Astrocyte (in vitro differentiated cells and primary cell): ENCODE results near the gene ABTB2. TPM values are rescaled to one million over a fixed set of nuclear protein-coding genes. Genes with fewer than 3 reads are reported as not detected.

ENCODE experiments used
- DNase-seq: peaks from one replicate; pipeline ENCODE4 v3.0.0-alpha.2; 2010; ENCODE audit warnings: low read depth
- FAIRE-seq: peaks from 2 replicates; lab custom pipeline; 2011; peaks lifted over from hg19 to GRCh38; lab: Jason Lieb, UNC
- H2AFZ ChIP-seq: 2 replicates; pipeline ENCODE4 v1.6.0; 2012; ENCODE audit warnings: low read depth, low read length, inconsistent platforms
- H3K27ac ChIP-seq: 2 replicates; pipeline ENCODE4 v1.5.1; 2011; ENCODE audit warnings: low read depth, low read length, inconsistent platforms
- H3K27me3 ChIP-seq: 2 replicates; pipeline ENCODE4 v1.6.0; 2011; ENCODE audit warnings: low read length, inconsistent platforms; ENCODE audit not compliant: insufficient read depth
- H3K36me3 ChIP-seq: 2 replicates; pipeline ENCODE4 v1.5.1; 2011; ENCODE audit warnings: low read length, inconsistent platforms; ENCODE audit not compliant: insufficient read depth
- H3K4me1 ChIP-seq: 2 replicates; pipeline ENCODE4 v1.5.1; 2011; ENCODE audit warnings: low read length, inconsistent platforms; ENCODE audit not compliant: insufficient read depth
- H3K4me2 ChIP-seq: 2 replicates; pipeline ENCODE4 v1.6.0; 2012; ENCODE audit warnings: low read length, inconsistent platforms
- H3K4me3 ChIP-seq: 2 replicates; pipeline ENCODE4 v1.5.1; 2011; ENCODE audit warnings: low read depth, mild to moderate bottlenecking, low read length, inconsistent platforms; ENCODE audit not compliant: insufficient read depth
- H3K79me2 ChIP-seq: 2 replicates; pipeline ENCODE4 v1.6.0; 2012; ENCODE audit warnings: mild to moderate bottlenecking, low read length, inconsistent platforms; ENCODE audit not compliant: insufficient read depth
- H3K9ac ChIP-seq: 2 replicates; pipeline ENCODE4 v1.6.0; 2012; ENCODE audit warnings: mild to moderate bottlenecking, low read length, inconsistent platforms
- H3K9me3 ChIP-seq: 2 replicates; pipeline ENCODE4 v1.5.1; 2012; ENCODE audit warnings: low read depth, mild to moderate bottlenecking, low read length, inconsistent platforms; ENCODE audit not compliant: insufficient read depth
- H4K20me1 ChIP-seq: 2 replicates; pipeline ENCODE4 v1.6.0; 2012; ENCODE audit warnings: low read length, inconsistent platforms; ENCODE audit not compliant: insufficient read depth
- H3K27ac Mint-ChIP-seq: one replicate; pipeline ENCODE4 v1.8.0; 2021; ENCODE audit warnings: mild to moderate bottlenecking, mixed read lengths; ENCODE audit not compliant: unreplicated experiment
- H3K27me3 Mint-ChIP-seq: one replicate; pipeline ENCODE4 v1.8.0; 2021; ENCODE audit warnings: low read depth, mixed read lengths; ENCODE audit not compliant: unreplicated experiment
- H3K36me3 Mint-ChIP-seq: one replicate; pipeline ENCODE4 v1.8.0; 2021; ENCODE audit warnings: low read depth, mixed read lengths; ENCODE audit not compliant: unreplicated experiment
- H3K4me1 Mint-ChIP-seq: one replicate; pipeline ENCODE4 v1.8.0; 2021; ENCODE audit warnings: low read depth, mixed read lengths; ENCODE audit not compliant: unreplicated experiment
- H3K4me3 Mint-ChIP-seq: one replicate; pipeline ENCODE4 v1.8.0; 2021; ENCODE audit warnings: mild to moderate bottlenecking, moderate library complexity, mixed read lengths; ENCODE audit not compliant: unreplicated experiment
- H3K9me3 Mint-ChIP-seq: one replicate; pipeline ENCODE4 v1.8.0; 2021; ENCODE audit warnings: mild to moderate bottlenecking, mixed read lengths; ENCODE audit not compliant: unreplicated experiment
- CTCF ChIP-seq: IDR thresholded peaks from 2 replicates; pipeline ENCODE4 v1.5.1; 2011; ENCODE audit warnings: low read depth, mild to moderate bottlenecking, inconsistent platforms, low read length, moderate library complexity; ENCODE audit not compliant: insufficient read depth
- EZH2 ChIP-seq: IDR thresholded peaks from 2 replicates; pipeline ENCODE4 v1.6.1; 2012; ENCODE audit warnings: mild to moderate bottlenecking, low read length, inconsistent platforms; ENCODE audit not compliant: insufficient read depth
- total RNA-seq: library from RNA; stranded (reverse); gene quantifications from 2 replicates; pipeline ENCODE4 v1.2.1, GENCODE V29; 2021

The ABTB2 gene
- total RNA-seq, 1 donor from 2014 or later: 14.1 TPM

DNA sequence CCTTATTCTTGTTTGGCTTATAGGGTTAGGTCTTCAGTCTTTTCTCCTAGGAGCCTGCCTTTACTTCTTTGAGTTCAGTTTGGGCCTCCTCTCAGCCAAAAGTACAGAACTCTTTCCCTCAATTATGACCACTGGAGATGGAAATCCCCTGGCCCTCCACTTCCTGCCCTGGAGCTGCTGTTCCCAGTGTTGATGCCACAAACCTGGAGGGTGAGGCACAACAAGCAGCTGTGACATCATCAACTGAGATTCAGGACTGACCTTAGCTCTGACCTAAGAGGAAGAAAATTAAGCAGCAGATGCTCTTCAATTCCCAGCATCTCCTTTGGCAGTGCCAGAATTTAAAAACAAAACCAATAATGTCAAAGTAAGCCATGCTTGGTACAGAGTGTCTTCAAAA, 3.0 kb downstream of the ABTB2 start:
- H3K36me3 Mint-ChIP-seq: peaks cover 2% of the 10 kb centered on the region
- no peak overlapping the region for H2AFZ ChIP-seq
- DNase-seq (peak; percentile 33), FAIRE-seq (no peak)
- H3K27ac Mint-ChIP-seq: peak overlapping the region; percentile 67
- H3K4me1 Mint-ChIP-seq: peaks cover 20% of the 10 kb centered on the region
- peak overlapping the region; percentile 96 for H3K4me2 ChIP-seq
- peaks cover under 1% of the 10 kb centered on the region for H3K27me3 ChIP-seq
- no peaks in the 10 kb centered on the region for H3K27me3 Mint-ChIP-seq
- TF ChIP-seq CTCF (no peak), EZH2 (no peak)
- peaks cover 31% of the 10 kb centered on the region for H3K4me1 ChIP-seq
- no peak overlapping the region for H3K27ac ChIP-seq
- peak overlapping the region; percentile 83 for H3K4me3 Mint-ChIP-seq
- no peaks in the 10 kb centered on the region for H3K36me3 ChIP-seq
- no peak overlapping the region for H3K9ac ChIP-seq
- peaks cover 72% of the 10 kb centered on the region for H3K79me2 ChIP-seq
- peaks cover 63% of the 10 kb centered on the region for H4K20me1 ChIP-seq
- H3K9me3 ChIP-seq: no peaks in the 10 kb centered on the region
- no peaks in the 10 kb centered on the region for H3K9me3 Mint-ChIP-seq
- H3K4me3 ChIP-seq: no peak overlapping the region

GRCh38 chr11:34353881-34354280, 3.9 kb downstream of the ABTB2 start:
- H3K27me3 Mint-ChIP-seq: no peaks in the 10 kb centered on the region
- H3K4me2 ChIP-seq: no peak overlapping the region
- H3K36me3 Mint-ChIP-seq: peaks cover 3% of the 10 kb centered on the region
- H3K4me3 ChIP-seq: no peak overlapping the region
- H3K4me1 Mint-ChIP-seq: peaks cover 24% of the 10 kb centered on the region
- no peaks in the 10 kb centered on the region for H3K36me3 ChIP-seq
- FAIRE-seq (no peak), DNase-seq (no peak)
- H3K9me3 ChIP-seq: no peaks in the 10 kb centered on the region
- H3K27me3 ChIP-seq: no peaks in the 10 kb centered on the region
- no peak overlapping the region for H3K9ac ChIP-seq
- TF ChIP-seq CTCF (no peak), EZH2 (no peak)
- no peak overlapping the region for H2AFZ ChIP-seq
- no peaks in the 10 kb centered on the region for H3K9me3 Mint-ChIP-seq
- peaks cover 71% of the 10 kb centered on the region for H4K20me1 ChIP-seq
- H3K27ac Mint-ChIP-seq: no peak overlapping the region
- no peak overlapping the region for H3K27ac ChIP-seq
- H3K4me1 ChIP-seq: peaks cover 33% of the 10 kb centered on the region
- peaks cover 81% of the 10 kb centered on the region for H3K79me2 ChIP-seq
- H3K4me3 Mint-ChIP-seq: no peak overlapping the region

GRCh38 chr11:34351687-34352469, 5.9 kb downstream of the ABTB2 start:
- Histone ChIP-seq H4K20me1 (peaks cover 80% of the 10 kb centered on the region), H3K4me2 (no peak overlapping the region), H3K9ac (no peak overlapping the region), H3K4me3 (no peak overlapping the region), H3K27ac (no peak overlapping the region), H3K9me3 (no peaks in the 10 kb centered on the region), H2AFZ (no peak overlapping the region), H3K27me3 (no peaks in the 10 kb centered on the region), H3K36me3 (no peaks in the 10 kb centered on the region), H3K4me1 (peaks cover 29% of the 10 kb centered on the region), H3K79me2 (peaks cover 89% of the 10 kb centered on the region)
- no peak for FAIRE-seq
- TF ChIP-seq EZH2 (no peak), CTCF (no peak)
- H3K4me1 Mint-ChIP-seq: peaks cover 36% of the 10 kb centered on the region
- peaks cover 8% of the 10 kb centered on the region for H3K36me3 Mint-ChIP-seq
- no peaks in the 10 kb centered on the region for H3K9me3 Mint-ChIP-seq
- no peak overlapping the region for H3K27ac Mint-ChIP-seq
- DNase-seq: no peak
- H3K4me3 Mint-ChIP-seq: no peak overlapping the region
- H3K27me3 Mint-ChIP-seq: no peaks in the 10 kb centered on the region
